GM21717 (cell line): Measurements from ENCODE around the gene VCP.

ENCODE experiments used
- ATAC-seq: cut with Tn5 transposase; IDR thresholded peaks from one replicate; pipeline ENCODE4 v1.9.1; 2021; ENCODE audit warnings: mild to moderate bottlenecking, moderate library complexity; ENCODE audit not compliant: unreplicated experiment

Gene VCP

DNA sequence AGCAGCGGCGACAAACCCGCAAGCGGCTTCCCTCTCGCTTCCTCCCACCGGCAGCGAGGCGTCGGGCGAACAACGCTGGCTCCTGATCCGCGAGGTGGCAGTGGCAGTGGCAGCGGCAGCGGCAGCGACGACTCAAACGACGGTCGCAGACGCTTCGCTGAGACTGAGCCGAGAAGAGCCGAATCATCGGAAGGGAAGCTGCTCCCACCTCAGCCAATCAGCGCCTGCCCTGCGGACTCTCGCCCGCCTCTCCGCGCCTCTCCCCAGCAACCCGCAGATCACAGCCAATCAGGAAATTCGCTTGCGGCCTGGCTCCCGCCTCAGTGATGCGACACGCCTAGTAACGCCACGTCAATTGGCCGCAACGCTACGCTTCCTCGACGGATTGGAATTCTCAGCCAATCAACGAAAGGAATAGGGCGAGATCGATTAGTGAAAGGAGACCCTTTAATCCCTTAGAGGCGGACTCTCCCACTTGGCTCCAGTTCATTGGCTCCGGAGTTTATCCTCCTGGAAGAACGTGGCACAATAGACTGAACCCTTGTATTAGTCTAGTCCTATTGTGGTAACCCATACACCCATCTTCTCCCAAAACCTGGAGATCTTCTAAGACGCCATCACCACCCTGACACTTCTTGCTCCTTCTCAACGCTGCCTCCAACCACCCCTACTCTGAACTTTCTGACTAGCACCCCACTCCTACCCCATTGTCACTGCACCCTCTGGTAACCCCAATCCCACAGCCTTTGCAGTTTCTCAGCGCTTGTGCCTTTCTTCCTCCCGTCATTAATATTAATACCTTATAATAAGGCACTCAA, at the start of gene VCP:
Gene VCP, minus strand, starts transcription at position 165 of the 818 bp plus-strand sequence. CDS start 272 bp downstream, outside the sequence.
- ATAC-seq, result peak; percentile 83

DNA sequence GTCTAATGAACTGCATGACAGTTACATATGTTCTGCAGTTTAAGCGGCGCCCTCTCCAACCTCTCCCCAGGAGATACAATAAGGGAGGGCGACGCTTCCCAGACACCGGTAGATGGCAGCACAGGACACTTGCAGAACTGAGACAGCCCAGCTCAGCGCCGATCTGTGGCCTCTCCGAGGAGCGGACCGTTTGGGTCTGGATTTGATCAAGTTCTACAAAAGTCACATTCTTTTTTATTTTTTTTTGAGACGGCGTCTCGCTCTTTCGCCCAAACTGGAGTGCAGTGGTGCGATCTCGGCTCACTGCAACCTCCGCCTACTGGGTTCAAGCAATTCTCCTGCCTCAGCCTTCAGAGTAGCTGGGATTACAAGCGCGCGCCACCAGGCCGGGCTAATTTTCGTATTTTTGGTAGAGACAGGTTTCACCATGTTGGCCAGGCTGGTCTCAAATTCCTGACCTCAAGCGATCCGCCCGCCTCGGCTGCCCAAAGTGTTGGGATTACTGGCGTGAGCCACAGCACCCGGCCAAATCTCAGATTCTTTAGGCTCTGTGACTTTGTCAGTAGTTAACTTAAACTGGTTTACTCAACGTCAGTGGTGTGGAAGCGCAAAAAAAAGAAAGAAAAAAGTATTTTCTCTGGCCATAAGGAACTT, 44.6 kb upstream of the VCP start:
- peak; percentile 45 for ATAC-seq

GRCh38 chr9:35116539-35116897, 44.1 kb upstream of the VCP start:
- ATAC-seq, result peak; percentile 1

- ATAC-seq, result peak; percentile 63
These were observed 43.5 kb upstream of the VCP start, which contains the start of gene ATOSB for GRCh38 chr9:35115680-35116538. Gene ATOSB, minus strand, starts transcription at chr9:35115862. Its CDS starts 7,588 bp downstream, at chr9:35108274.

GRCh38 chr9:35114840-35115628, 42.6 kb upstream of the VCP start:
- ATAC-seq, result no peak

DNA sequence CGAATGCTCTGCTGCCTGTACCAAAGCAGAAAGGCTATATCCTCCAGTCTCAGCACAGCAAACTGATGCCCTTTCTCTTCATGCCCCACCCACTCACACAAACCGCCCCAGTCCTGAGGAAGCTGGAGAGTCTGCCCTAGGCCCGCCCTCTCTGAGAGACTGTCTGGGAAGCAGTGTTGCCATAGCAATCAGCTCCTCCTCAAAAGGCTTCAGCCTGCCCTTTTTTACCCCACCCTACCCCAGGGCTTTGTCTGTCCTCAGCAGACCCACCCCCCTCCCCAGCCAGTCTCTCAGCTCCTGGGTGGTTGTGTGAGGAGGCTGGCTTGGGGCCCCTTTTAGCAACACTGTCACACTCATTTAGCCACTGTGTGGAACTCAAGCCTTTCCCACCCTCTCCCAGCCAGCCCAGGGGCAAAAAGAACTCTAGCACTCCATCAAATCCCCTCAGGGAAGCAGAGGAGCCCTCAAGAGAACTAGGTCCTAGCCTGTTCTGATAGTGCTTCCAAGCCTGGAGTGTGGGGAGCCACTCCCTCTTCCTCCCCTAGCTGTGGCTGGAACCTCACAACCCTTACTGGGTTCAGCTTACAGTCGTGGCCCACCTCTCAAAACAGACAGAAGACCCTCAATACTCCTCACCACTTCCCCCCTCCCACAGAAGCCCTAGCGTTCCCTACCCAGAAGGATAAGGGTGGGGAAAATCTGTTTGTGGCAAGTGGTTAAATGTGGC, 41.9 kb upstream of the VCP start:
- ATAC-seq, result no peak

GRCh38 chr9:35112257-35113020, 40.0 kb upstream of the VCP start:
- ATAC-seq, result no peak

GRCh38 chr9:35111001-35111933, 38.8 kb upstream of the VCP start:
- ATAC-seq, result peak; percentile 65

DNA sequence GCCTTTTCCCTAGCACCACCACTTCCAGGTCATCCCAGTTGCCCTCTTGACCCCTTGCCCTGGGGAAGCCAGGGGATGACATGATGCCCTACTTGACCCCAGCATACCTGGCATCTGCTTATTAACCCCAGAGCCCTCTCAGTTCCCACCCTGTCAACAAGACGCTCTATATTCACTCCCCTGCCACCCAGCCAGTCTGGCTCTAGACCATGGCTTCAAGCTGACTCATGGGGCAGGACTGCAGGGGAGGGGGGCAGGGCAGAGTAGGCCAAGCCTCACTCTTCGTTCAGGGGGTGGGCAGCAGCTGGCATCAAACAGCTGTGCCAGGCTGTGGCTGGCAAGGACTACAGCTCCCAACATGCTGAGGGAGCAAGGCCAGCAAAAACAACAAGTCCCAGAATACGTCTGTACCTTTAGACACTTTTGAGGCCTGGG, 37.9 kb upstream of the VCP start:
- ATAC-seq, result no peak

DNA sequence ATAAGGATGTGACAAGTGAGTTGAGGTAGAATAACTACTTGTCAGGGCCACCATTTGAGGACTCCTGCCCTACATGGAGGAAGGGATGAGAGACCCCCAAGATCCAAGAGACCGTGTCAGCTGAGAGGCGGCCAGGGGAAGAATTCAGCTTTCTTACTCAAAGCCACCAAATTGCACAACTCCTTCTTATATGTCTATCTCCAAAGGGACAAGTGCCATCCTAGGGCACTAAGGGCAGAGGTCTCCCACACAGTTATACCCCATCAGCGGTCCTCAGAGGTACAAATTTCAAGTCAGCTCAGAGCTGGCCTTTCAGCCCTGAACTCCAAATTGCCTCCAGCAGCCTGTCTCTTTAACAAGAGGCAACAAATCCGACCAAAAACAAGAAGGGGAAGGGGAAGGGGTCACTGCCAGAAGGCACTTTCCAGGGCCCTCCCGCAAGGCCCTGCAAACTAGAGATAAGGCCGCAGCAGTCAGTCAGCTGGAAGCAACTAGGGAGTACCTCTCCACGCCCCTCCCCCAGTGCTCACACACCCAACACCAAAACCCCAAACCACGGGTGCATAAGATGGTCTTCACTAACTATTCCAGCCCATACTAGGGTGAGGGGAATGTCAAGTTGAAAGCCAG, 36.6 kb upstream of the VCP start:
- no peak for ATAC-seq

GRCh38 chr9:35108461-35108860, 36.0 kb upstream of the VCP start:
- no peak for ATAC-seq

DNA sequence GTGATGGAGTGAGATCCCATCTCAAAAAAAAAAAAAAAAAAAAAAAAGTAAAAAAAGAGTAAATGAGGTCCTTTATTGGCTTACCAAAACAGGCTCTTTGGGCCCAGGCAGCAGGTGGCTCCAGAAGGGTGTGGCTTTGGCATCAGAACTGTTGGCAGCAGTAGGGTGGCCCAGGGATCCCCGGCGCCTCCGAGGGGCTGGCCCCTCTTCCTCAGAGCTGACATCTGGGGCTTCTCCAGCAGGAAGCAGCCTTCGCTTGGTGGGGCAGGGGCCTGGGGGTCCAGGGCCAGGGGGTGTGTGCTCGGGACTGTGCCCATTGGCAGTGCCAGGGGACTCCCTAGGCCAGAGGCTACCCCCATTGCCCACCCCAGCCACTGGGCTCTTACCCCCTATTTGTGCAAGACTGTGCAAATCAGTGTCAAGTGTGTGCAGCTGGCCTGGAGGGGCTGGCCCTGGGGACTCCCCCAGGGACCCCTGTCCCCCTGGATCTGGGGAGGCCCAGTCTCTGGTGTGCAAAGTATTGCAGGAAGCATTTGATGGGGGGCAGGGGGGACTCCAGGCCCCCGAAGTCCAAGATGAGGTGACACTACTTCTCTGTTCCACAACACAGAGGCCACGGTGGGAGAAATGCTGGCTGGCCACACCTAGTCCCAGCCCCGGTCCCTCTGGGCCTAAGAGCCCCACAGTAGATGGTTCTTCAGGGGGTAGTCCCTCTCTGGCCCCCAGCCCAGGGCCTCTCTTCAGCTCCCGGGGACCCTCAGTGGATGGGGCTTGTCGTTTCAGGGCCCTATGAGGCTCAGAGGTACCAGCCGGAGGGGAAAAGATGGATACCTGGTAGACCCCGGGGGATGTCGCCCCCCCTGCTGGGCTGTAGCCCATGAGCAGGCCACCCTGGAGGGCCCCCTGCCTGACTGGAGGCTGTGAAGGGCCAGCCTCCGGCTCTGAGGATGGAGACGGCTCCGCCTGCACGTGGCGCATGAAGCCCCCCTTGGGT, 35.2 kb upstream of the VCP start:
- ATAC-seq, result no peak

DNA sequence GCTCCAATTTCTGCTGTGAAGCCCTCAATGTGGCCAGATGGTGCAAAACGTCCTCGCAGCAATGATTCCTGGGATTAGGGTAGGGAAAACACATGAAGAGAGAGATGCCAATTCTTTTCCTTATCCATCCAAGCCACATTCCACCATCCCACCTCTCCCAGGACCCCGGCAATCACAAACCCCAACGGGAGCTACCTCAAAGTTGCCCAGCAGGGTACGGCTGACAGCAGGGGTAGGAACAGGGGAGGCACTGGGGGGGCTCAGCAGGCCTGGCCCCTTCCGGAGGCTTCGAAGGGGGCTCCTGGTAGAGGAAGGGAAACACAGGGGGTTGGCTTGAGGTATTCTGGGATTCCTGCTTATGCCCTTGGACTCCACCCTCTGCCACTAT, 33.9 kb upstream of the VCP start:
- no peak for ATAC-seq

DNA sequence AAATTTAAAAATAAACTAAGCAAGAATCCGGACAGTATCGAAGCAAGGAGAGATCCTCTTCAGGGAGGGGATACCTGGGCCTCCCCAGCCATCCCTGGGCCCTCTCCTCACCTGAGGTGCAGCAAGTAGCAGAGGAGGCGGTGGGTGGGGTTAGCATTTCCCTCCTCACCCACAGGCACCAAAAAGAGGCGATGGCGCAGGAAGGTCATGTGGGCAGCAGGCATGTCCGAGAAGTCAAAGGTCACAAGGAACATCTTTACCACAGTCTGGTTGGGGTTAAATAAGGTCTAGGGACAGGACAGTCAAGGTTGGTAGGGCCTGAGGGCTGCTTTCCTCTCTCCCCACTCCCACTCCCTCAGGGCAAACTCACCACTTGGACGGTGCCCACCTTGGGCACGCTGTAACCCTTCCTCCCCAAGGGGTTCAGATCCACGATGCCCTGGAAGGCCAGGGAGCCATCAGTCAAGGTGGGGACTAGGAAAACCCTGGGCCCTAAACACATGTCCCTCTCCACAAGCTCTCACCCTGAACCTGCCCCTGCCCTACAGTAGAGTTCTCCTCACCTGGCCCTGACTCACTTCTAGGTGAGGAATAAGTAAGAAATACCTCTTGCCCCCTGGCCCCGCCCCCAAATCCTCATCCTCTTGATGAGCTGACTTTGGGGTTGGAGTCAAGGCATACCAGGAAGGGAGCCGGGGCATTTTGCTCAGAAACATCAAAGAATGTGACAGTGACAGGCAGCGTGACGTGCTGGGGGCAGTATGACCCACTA, 33.3 kb upstream of the VCP start:
- ATAC-seq, result no peak

- no peak for ATAC-seq
These were observed 32.7 kb upstream of the VCP start for GRCh38 chr9:35105126-35105525.

GRCh38 chr9:35104586-35104985, 32.2 kb upstream of the VCP start:
- no peak for ATAC-seq
